Fibroblast of gingiva (primary cell): ENCODE data around the gene SH3PXD2A.
"Not testable (repeated sequence)": the region's sequence is repeated elsewhere in the genome, so short reads cannot be mapped to it uniquely, and the experiment has no call there.

Experiments used
- DNase-seq: peaks from one replicate; pipeline ENCODE4 v3.0.0-alpha.2; 2011; ENCODE audit warnings: low read depth

The SH3PXD2A gene

DNA sequence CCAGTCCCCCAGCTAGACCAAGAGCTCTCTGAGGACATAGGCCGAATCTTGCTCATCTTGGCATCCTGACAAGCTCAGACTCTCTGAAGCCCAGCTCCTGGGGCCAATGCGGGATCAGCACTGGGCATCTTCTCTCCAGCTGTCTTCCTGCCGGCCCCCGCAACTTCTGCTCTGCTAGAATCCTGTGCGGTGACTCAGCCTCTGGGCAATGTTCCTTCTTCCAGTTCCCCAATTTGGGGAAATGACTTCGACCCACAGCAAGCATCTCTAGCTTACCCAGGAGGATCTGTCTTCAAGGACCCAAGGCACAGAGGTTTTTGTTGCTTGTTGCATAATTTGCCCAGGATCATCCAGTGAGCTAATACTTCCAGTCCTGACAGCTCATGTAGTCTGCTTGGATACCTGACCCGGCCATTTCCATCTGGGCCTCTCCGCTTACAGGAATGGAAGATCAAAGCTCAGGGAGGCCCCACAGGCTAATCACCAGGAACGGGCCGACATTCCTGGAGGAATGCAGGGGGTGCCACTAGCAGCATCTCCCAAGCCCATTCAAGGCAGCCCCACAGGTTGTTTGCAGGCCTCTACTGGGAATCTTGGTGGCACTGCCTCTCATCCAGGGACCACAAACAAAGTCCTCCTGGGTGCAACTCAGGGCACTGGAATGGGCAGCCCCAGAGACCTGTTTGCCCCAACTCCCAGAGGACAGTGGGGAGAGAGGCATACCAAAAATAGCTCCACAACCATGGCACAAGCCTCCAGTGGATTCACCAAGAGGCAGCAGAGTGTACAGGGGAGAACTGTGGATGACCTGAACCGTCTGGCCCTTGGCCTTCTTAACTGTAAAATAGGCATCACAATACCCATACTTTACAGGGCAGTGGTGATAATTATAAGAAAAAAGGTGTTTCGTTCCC is 210.0 kb downstream of the SH3PXD2A start:
- DNase-seq = peak; percentile 96

- DNase-seq = no peak
These were observed 212.0 kb downstream of the SH3PXD2A start for GRCh38 chr10:103643381-103643780.

DNA sequence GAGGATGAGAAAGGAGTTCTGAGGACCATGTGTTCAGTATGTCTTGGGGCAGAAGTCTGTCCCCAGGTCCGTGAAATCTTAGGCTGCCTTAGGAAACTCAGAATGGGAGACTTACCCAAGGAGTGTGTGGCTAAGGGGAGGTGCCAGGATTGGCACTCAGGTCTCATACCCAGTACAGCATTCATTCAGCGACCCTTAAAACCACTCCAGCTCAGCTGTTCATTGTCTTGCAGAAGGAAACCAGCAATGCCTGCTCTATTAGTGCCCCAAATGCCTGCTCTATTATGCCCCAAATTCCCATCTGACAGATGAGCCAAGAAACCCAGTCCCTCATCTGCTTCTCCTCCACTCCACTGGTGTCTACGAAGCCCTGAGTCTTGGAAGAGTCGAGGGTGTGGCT is 214.1 kb downstream of the SH3PXD2A start:
- no peak for DNase-seq

GRCh38 chr10:103640436-103641181 is 214.8 kb downstream of the SH3PXD2A start:
- DNase-seq = no peak

DNA sequence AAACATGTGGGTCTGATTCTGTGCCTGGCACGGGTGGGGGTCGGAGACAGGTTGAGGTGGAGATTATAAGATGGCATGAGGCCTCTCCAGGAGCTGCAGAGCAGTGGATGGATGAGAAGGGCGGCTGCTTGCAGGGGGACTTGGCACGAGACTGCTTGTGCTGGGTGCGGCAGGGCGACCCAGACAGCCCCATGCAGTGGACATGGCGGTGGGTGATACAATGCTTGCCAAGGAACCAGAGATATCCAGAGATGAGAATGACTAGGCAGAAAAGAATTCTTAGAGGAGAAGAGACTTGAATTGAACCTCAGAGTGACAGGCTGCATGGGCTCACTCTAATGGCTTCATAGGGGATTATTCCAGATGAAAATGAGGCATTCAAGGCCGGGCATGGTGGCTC is 216.4 kb downstream of the SH3PXD2A start:
- DNase-seq = no peak

GRCh38 chr10:103637927-103638557 is 217.3 kb downstream of the SH3PXD2A start:
- peak; percentile 75 for DNase-seq

GRCh38 chr10:103637011-103637410 is 218.4 kb downstream of the SH3PXD2A start:
- DNase-seq = peak; percentile 40

- no peak for DNase-seq
These were observed 218.9 kb downstream of the SH3PXD2A start for GRCh38 chr10:103636492-103636891.

DNA sequence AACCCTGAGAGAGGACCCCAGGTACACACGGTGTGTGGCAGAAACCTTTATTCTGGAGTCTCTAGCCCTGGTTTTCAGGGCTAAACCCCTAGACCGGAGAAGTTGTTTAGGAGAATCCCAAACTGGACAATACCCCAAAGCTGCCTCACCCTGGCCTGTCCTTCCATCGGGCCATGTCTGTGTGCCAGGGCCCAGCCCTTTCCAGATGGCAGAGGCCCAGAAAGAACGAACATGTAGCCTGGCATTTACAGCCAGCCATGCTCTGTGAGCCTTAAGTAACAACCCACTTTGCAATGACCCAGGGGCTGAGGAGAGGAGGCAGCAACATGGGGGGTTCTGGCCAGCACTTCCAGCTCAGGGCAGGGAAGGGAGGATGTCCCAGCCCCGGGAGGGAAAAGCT is 219.8 kb downstream of the SH3PXD2A start:
- no peak for DNase-seq

GRCh38 chr10:103633846-103634245 is 221.5 kb downstream of the SH3PXD2A start:
- no peak for DNase-seq

DNA sequence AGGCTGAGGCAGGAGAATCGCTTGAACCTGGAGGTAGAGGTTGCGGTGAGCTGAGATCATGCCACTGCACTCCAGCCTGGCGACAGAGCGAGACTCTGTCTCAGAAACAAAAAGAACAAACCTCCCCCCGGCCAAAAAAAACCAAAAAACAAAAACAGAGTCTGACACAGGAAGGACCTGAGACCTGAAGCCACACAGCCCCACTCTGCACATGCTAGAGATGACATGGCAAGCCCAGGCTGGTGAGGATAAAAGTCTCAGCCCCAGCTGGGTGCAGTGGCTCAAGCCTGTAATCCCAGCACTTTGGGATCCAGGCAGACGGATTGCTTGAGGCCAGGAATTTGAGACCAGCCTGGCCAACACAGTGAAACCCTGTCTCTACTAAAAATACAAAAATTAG is 222.5 kb downstream of the SH3PXD2A start:
- DNase-seq = not testable (repeated sequence)

DNA sequence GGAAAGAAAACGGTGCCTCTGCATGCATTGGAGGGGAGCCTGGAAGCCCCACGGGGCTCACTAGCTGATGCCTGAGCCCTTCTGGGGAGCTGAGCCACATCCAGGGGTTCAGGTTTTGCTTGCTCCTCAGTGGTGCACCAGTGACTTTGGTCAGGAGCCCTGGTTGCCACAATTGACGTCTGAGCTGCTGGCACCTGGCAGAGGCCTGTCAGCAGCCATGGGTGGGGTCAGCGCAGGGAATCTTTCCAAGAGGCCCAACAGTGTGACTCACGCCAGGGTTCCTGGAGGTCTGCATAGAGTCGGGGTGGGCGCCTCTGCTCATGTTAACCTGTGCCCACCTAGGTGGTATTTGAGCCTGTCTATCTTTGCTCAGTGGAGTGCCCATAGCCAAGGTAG is 223.1 kb downstream of the SH3PXD2A start:
- DNase-seq = no peak

DNA sequence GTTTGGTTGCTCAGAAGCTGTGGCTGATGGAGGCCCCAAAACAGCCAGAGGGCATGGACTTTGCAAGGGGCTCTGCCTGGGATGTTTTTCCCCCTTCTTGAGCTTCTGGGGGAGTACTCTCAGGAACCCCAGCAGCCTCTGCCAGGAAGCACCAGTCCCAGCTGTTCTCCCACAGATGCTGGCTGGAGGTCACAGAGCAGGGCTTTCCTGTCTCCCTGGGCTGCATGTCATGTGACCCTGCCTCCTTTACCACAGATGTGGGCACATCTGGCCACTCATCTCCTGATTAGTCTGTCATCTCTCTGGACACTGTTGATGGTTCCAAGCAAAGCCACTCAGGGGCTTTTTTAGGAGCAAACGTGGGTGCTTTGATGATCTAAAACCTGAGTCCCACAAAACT is 225.2 kb downstream of the SH3PXD2A start:
- no peak for DNase-seq

GRCh38 chr10:103629581-103629980 is 225.8 kb downstream of the SH3PXD2A start:
- DNase-seq = no peak

DNA sequence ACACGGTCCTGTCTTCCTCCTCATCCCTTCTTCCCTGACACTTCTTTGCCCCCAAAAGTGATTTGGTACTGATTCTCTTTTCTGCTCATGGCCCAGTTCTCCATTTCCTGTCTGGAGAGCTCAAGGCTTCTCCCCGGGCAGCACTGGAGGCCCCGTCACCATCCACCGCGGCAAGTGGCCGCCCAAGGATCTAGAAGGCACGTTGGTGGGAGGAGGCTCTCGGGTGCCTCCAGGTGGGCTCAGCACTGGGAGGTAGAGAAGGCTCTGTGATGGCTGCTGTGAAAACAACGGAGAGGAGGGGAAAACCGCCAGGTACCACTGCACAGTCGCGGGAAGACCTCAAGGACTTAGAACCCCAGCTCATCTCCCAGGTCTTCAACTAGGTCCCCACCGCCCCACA is 227.5 kb downstream of the SH3PXD2A start:
- no peak for DNase-seq

- DNase-seq = no peak
These were observed 228.1 kb downstream of the SH3PXD2A start for GRCh38 chr10:103627111-103627892.

DNA sequence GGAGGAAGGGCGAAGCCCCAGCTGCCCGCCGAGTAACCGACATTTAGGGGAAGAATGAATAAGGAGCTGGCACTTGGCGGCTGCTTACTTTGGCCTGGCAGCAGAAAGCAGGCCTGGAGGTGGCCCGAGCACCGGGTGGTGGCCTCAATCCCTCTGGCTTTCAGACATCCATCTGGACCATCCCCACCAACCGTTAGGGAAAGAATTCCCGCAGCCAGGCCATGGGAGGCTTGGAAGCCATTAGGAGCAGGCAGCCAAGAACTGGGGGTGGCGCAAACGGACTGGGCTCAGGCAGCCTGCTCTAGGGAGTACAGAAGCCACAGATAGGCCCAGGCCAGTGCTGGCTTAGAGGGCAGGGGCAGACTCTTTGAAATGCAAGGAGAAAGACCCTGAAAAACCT is 229.2 kb downstream of the SH3PXD2A start:
- no peak for DNase-seq

DNA sequence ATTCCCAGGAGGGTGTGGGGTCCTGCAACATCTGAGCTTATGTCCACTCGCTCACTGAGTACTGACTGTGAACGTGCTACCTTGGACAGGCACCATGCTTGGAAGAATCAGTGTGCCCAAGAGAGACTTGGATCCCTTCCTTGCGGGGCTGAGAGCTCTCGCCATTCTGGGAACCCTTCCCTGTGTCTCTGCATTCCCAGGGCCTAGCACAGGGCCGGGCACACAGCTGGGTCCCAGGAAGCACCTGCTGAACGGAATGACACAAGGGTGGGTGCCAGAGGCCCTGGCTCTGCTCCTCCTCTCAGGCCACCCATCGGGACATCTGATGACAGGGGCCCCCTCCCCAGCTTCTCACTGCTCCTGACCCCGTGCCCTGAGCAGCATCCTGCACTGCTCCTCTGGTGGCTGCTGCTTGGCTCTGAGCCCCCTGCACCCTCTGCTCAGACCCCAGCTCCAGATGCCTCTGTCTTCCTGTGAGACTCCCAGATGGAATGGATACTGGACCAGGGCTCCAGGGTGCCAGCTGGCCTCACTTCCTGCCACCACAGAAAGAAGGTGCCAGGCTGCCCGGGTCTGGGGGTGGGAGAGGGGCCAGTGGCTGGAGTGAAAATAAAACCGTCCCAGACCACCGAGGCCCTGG is 232.3 kb downstream of the SH3PXD2A start:
- DNase-seq = no peak

- DNase-seq = no peak
These were observed 233.1 kb downstream of the SH3PXD2A start for GRCh38 chr10:103622286-103622685.

DNA sequence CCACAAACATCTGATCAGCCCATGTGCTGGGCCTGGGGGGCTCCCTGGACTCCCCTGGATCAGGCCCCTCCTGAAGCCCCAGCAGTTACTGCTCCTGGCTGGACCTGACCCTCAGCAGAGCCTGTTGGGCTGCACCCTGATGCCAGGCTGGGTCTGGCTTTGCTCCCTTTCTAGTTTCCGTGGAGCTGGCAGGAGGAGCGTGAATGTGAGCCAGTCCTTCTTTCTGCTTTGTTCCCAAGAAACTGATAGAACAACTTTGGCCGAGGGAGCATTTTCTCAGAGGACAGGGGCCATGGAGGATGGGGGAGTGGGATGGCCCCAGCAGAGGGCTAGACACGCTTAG is 233.6 kb downstream of the SH3PXD2A start:
- no peak for DNase-seq
